ENCODE measurements around the gene LUC7L2. TPM values are rescaled to one million over a fixed set of nuclear protein-coding genes. Genes with fewer than 3 reads are reported as not detected.
"Not testable (repeated sequence)": the region's sequence is repeated elsewhere in the genome, so short reads cannot be mapped to it uniquely, and the experiment has no call there.

LUC7L2 gene
- total RNA-seq, 1 experiment from 2014 or later: 145 TPM

DNA sequence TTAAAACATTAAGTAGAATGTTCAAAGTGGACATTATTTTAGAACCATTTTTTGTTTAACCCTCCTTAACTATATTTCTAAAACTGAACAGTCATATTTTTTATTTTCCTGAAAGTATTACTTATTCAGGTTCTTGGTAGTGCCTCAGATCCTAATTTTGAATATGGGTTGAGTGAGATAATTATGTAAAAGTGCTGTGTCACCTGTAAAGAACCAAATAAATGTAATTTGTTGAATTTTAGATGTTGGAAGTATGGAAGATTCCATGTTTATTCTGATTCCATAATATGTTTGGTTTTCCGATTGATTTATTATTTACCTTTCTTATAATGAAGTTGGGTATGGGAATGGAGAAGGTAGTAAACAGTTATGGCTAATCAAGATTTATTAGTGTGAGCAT, 61.4 kb downstream of the LUC7L2 start:
- no TSS peak for BruUV-seq (replicated peaks)
- H3K4me3 Mint-ChIP-seq (ENCODE audit: unreplicated experiment): no peak overlapping the region
- H3K27ac Mint-ChIP-seq (ENCODE audit: low read depth, unreplicated experiment): no peak overlapping the region
- no peaks in the 10 kb centered on the region for H3K4me1 Mint-ChIP-seq (ENCODE audit: insufficient read depth, unreplicated experiment)
- ChIA-PET POLR2A (interaction anchor here (1.2 to 1.3 kb wide), 2 partner anchors 11 to 16 kb away, joined by 3 to 4 read pairs; no protein-coding TSS in a partner anchor), CTCF (interaction anchor here (0.7 to 1.5 kb wide), 2 partner anchors 14 to 19 kb away, joined by 3 to 5 read pairs; no protein-coding TSS in a partner anchor)
- no peaks in the 10 kb centered on the region for H3K9me3 Mint-ChIP-seq (ENCODE audit: unreplicated experiment)
- DNase-seq (ENCODE audit: unreplicated experiment): no peak
- TF ChIP-seq, protein P1, sequence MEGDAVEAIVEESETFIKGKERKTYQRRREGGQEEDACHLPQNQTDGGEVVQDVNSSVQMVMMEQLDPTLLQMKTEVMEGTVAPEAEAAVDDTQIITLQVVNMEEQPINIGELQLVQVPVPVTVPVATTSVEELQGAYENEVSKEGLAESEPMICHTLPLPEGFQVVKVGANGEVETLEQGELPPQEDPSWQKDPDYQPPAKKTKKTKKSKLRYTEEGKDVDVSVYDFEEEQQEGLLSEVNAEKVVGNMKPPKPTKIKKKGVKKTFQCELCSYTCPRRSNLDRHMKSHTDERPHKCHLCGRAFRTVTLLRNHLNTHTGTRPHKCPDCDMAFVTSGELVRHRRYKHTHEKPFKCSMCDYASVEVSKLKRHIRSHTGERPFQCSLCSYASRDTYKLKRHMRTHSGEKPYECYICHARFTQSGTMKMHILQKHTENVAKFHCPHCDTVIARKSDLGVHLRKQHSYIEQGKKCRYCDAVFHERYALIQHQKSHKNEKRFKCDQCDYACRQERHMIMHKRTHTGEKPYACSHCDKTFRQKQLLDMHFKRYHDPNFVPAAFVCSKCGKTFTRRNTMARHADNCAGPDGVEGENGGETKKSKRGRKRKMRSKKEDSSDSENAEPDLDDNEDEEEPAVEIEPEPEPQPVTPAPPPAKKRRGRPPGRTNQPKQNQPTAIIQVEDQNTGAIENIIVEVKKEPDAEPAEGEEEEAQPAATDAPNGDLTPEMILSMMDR (IDR thresholded peaks at IDR 0.05; ENCODE audit: unreplicated experiment): no peak
- intact Hi-C loops (cut with micrococcal nuclease): no loop called here
- H3K27me3 Mint-ChIP-seq (ENCODE audit: insufficient read depth, unreplicated experiment): no peaks in the 10 kb centered on the region
- H3K36me3 Mint-ChIP-seq (ENCODE audit: insufficient read depth, unreplicated experiment): peaks cover 98% of the 10 kb centered on the region

DNA sequence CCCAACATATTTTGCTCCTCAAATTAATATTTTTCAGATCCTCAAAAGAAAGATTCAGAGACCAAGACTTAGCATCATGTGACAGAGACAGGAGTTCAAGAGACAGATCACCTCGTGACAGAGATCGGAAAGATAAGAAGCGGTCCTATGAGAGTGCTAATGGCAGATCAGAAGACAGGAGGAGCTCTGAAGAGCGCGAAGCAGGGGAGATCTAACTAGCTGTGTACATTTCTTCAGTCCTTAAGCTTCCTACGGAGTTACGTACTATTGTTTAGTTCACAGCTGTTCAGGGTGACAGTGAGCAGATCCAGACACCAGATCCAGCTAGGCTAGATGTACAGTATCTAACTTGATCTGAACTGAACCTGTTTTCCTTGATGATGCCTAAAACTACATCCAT, 62.4 kb downstream of the LUC7L2 start:
- no TSS peak for BruUV-seq (replicated peaks)
- TF ChIP-seq, protein P1 (IDR thresholded peaks at IDR 0.05; ENCODE audit: unreplicated experiment): no peak
- ChIA-PET POLR2A (interaction anchor here (0.6 to 1.3 kb wide), 5 partner anchors 10 to 1083 kb away, joined by 3 to 4 read pairs (median 3); no protein-coding TSS in a partner anchor), CTCF (interaction anchor here (1.5 kb wide), 1 partner anchor 13 kb away, joined by 5 read pairs; no protein-coding TSS in a partner anchor)
- Mint-ChIP-seq H3K27me3 (ENCODE audit: insufficient read depth, unreplicated experiment) (no peaks in the 10 kb centered on the region), H3K27ac (ENCODE audit: low read depth, unreplicated experiment) (no peak overlapping the region), H3K36me3 (ENCODE audit: insufficient read depth, unreplicated experiment) (peaks cover 95% of the 10 kb centered on the region), H3K4me1 (ENCODE audit: insufficient read depth, unreplicated experiment) (no peaks in the 10 kb centered on the region), H3K9me3 (ENCODE audit: unreplicated experiment) (no peaks in the 10 kb centered on the region), H3K4me3 (ENCODE audit: unreplicated experiment) (no peak overlapping the region)
- intact Hi-C loops (cut with micrococcal nuclease): no loop called here
- DNase-seq (ENCODE audit: unreplicated experiment): no peak

DNA sequence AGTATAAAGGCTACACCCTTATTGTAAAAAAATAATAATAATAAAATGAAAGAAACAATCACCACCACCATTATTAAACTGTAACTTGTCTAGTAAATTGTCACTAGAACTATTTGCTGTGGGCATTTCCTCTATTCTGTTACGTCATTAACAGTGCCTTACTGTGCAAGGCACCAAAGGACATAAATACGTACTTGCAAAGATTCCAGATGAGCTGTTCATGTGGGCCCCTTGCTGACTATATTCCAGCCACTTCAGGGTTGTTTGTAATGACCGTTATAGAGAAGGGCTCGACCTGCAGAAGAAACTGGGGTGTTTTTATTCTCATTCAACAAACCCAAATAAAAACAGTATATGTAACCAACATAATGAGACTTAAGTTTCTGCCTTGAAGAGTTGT, 63.4 kb downstream of the LUC7L2 start:
- no TSS peak for BruUV-seq (replicated peaks)
- Mint-ChIP-seq H3K27me3 (ENCODE audit: insufficient read depth, unreplicated experiment) (no peaks in the 10 kb centered on the region), H3K9me3 (ENCODE audit: unreplicated experiment) (no peaks in the 10 kb centered on the region), H3K4me3 (ENCODE audit: unreplicated experiment) (no peak overlapping the region), H3K27ac (ENCODE audit: low read depth, unreplicated experiment) (no peak overlapping the region), H3K36me3 (ENCODE audit: insufficient read depth, unreplicated experiment) (peaks cover 86% of the 10 kb centered on the region), H3K4me1 (ENCODE audit: insufficient read depth, unreplicated experiment) (no peaks in the 10 kb centered on the region)
- POLR2A ChIA-PET: interaction anchor here (0.5 to 1.0 kb wide), 3 partner anchors 21 to 308 kb away, joined by 3 to 5 read pairs (median 3); no protein-coding TSS in a partner anchor
- no peak for DNase-seq (ENCODE audit: unreplicated experiment)
- CTCF ChIA-PET: interaction anchor here (0.6 kb wide), 1 partner anchor 494 kb away, joined by 3 read pairs; no protein-coding TSS in a partner anchor
- TF ChIP-seq, protein P1 (IDR thresholded peaks at IDR 0.05; ENCODE audit: unreplicated experiment): no peak
- intact Hi-C loops (cut with micrococcal nuclease): no loop called here

DNA sequence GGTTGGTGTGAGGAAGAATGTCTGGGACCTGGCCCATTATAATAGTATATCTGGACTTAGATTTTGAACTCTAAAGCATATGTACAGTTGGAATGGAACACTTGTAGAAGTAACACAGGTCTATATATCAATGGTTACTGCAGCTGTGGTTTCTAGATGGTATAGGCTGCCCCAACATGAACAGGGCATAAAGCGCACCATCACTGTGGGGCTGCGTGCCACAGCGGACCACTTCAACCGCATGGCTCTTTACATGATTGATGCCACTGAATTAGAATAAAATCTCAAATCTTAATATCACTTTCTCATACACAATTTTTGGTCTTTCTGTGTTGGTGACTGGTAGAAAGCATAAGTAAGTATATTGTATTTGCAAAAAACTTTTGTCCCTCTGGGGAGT, 64.3 kb downstream of the LUC7L2 start:
- Mint-ChIP-seq H3K27me3 (ENCODE audit: insufficient read depth, unreplicated experiment) (no peaks in the 10 kb centered on the region), H3K4me1 (ENCODE audit: insufficient read depth, unreplicated experiment) (no peaks in the 10 kb centered on the region), H3K4me3 (ENCODE audit: unreplicated experiment) (no peak overlapping the region), H3K36me3 (ENCODE audit: insufficient read depth, unreplicated experiment) (peaks cover 86% of the 10 kb centered on the region), H3K9me3 (ENCODE audit: unreplicated experiment) (no peaks in the 10 kb centered on the region), H3K27ac (ENCODE audit: low read depth, unreplicated experiment) (no peak overlapping the region)
- POLR2A ChIA-PET: interaction anchor here (0.6 to 1.0 kb wide), 3 partner anchors 8 to 67 kb away, joined by 3 to 5 read pairs (median 3); no protein-coding TSS in a partner anchor
- BruUV-seq (replicated peaks): no TSS peak
- intact Hi-C loops (cut with micrococcal nuclease): no loop called here
- CTCF ChIA-PET: interaction anchor here (0.6 to 0.9 kb wide), 3 partner anchors 25 to 195 kb away, joined by 3 to 5 read pairs (median 4); no protein-coding TSS in a partner anchor
- DNase-seq (ENCODE audit: unreplicated experiment): no peak
- TF ChIP-seq, protein P1 (IDR thresholded peaks at IDR 0.05; ENCODE audit: unreplicated experiment): no peak

DNA sequence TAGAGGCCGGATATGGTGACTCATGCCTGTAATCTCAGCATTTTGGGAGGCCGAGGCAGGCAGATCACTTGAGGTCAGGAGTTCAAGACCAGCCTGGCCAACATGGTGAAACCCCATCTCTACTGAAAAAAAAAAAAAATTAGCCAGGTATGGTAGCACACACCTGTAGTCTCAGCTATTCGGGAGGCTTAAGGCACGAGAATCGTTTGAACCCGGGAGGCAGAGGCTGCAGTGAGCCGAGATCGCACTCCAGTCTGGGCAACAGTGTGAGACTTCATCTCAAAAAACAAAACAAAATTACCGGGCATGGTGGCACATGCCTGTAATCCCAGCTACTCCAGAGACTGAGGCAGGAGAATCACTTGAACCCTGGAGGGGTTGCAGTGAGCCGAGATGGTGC, 66.0 kb downstream of the LUC7L2 start:
- H3K27me3 Mint-ChIP-seq (ENCODE audit: insufficient read depth, unreplicated experiment); intact Hi-C loops (cut with micrococcal nuclease); H3K27ac Mint-ChIP-seq (ENCODE audit: low read depth, unreplicated experiment); H3K4me3 Mint-ChIP-seq (ENCODE audit: unreplicated experiment); H3K4me1 Mint-ChIP-seq (ENCODE audit: insufficient read depth, unreplicated experiment); BruUV-seq (replicated peaks); DNase-seq (ENCODE audit: unreplicated experiment); H3K9me3 Mint-ChIP-seq (ENCODE audit: unreplicated experiment): not testable (repeated sequence)
- ChIA-PET POLR2A (interaction anchor here (1.7 to 2.2 kb wide), 3 partner anchors 10 to 15 kb away, joined by 3 to 9 read pairs (median 8); no protein-coding TSS in a partner anchor), CTCF (interaction anchor here (0.5 to 1.3 kb wide), 4 partner anchors 27 to 876 kb away, joined by 3 to 4 read pairs (median 3); no protein-coding TSS in a partner anchor)
- H3K36me3 Mint-ChIP-seq (ENCODE audit: insufficient read depth, unreplicated experiment): peaks cover 78% of the 10 kb centered on the region
